Hepatocyte (in vitro differentiated cells): ENCODE data around the gene CMIP. TPM values are rescaled to one million over a fixed set of nuclear protein-coding genes. Genes with fewer than 3 reads are reported as not detected.

Source experiments
- DNase-seq: peaks from one replicate; pipeline ENCODE4 v3.0.0-alpha.2; 2016; ENCODE audit warnings: low spot score
- H2AFZ ChIP-seq: fragments of 200-600 bp; sonication (generic); 2 replicates; pipeline ENCODE4 v1.6.0; 2016; ENCODE audit warnings: antibody characterized with exemption, mild to moderate bottlenecking
- H3K27ac ChIP-seq: fragments of 200-600 bp; sonication (generic); 2 replicates; pipeline ENCODE4 v1.5.1; 2016; ENCODE audit warnings: mild to moderate bottlenecking
- H3K27me3 ChIP-seq: fragments of 200-600 bp; sonication (generic); 2 replicates; pipeline ENCODE4 v1.6.1; 2016
- H3K36me3 ChIP-seq: fragments of 200-600 bp; sonication (generic); replicated peaks from 2 replicates; pipeline ENCODE4 v1.5.1; 2016; ENCODE audit warnings: low read depth; ENCODE audit not compliant: insufficient read depth
- H3K4me1 ChIP-seq: fragments of 200-600 bp; sonication (generic); 2 replicates; pipeline ENCODE4 v1.5.1; 2016; ENCODE audit warnings: mild to moderate bottlenecking, moderate library complexity; ENCODE audit not compliant: insufficient read depth
- H3K4me2 ChIP-seq: fragments of 200-600 bp; sonication (generic); 2 replicates; pipeline ENCODE4 v1.6.0; 2016
- H3K4me3 ChIP-seq: fragments of 200-600 bp; sonication (generic); 2 replicates; pipeline ENCODE4 v1.5.1; 2016; ENCODE audit warnings: mild to moderate bottlenecking
- H3K79me2 ChIP-seq: fragments of 200-600 bp; sonication (generic); 2 replicates; pipeline ENCODE4 v1.6.0; 2017; ENCODE audit warnings: mild to moderate bottlenecking
- H3K9me2 ChIP-seq: fragments of 200-600 bp; sonication (generic); replicated peaks from 2 replicates; pipeline ENCODE4 v1.6.0; 2017; ENCODE audit warnings: mild to moderate bottlenecking; ENCODE audit not compliant: insufficient read depth
- H3K9me3 ChIP-seq: fragments of 200-600 bp; sonication (generic); 2 replicates; pipeline ENCODE4 v1.5.1; 2016; ENCODE audit warnings: low read depth, mild to moderate bottlenecking
- H4K20me1 ChIP-seq: fragments of 200-600 bp; sonication (generic); 2 replicates; pipeline ENCODE4 v1.6.0; 2016; ENCODE audit warnings: mild to moderate bottlenecking; ENCODE audit not compliant: insufficient read depth, poor library complexity, severe bottlenecking
- CTCF ChIP-seq: fragments of 200-600 bp; sonication (generic); IDR thresholded peaks from 2 replicates; pipeline ENCODE4 v1.5.1; 2016; ENCODE audit warnings: antibody characterized with exemption, mild to moderate bottlenecking; ENCODE audit not compliant: poor library complexity
- EZH2 ChIP-seq: fragments of 200-600 bp; sonication (generic); IDR thresholded peaks from 2 replicates; pipeline ENCODE4 v1.6.1; 2016; ENCODE audit warnings: antibody characterized with exemption, mild to moderate bottlenecking, borderline replicate concordance
- EZH2phosphoT487 ChIP-seq: fragments of 200-600 bp; sonication (generic); IDR thresholded peaks from one replicate; pipeline ENCODE4 v1.6.1; 2018; ENCODE audit warnings: antibody characterized with exemption, mild to moderate bottlenecking, low read depth, moderate library complexity; ENCODE audit not compliant: unreplicated experiment, severe bottlenecking
- WGBS: methylation state at CpG from one replicate; pipeline ENCODE4 v1.1.6; 2016; ENCODE audit warnings: low lambda C conversion rate; ENCODE audit errors: missing lambda C conversion rate; 5-methylcytosine and 5-hydroxymethylcytosine counted together
- polyA plus RNA-seq: library from polyadenylated mRNA; unstranded; fragments of >200 nt; fragmentation: Nextera tagmentation; extraction: Ambion mirVana; gene quantifications from 2 replicates; pipeline ENCODE4 v1.2.1, GENCODE V29; 2016
- total RNA-seq: library from RNA; depleted of rRNA; stranded (reverse); fragments of >200 nt; gene quantifications from 2 replicates; pipeline ENCODE4 v1.2.3, GENCODE V29; 2014

Gene CMIP
- total and polyA plus RNA-seq, 2 experiments from 2014 or later = 5.8 to 17.8 TPM

GRCh38 chr16:81665588-81665987 lies 221.0 kb downstream of the CMIP start:
- H3K9me2 ChIP-seq = no peaks in the 10 kb centered on the region
- H3K79me2 ChIP-seq = no peaks in the 10 kb centered on the region
- no peak overlapping the region for H2AFZ ChIP-seq
- no peak overlapping the region for H3K27ac ChIP-seq
- TF ChIP-seq EZH2phosphoT487 (no peak), CTCF (no peak), EZH2 (no peak)
- no peaks in the 10 kb centered on the region for H3K27me3 ChIP-seq
- H3K4me2 ChIP-seq = no peak overlapping the region
- H3K4me1 ChIP-seq = peaks cover 10% of the 10 kb centered on the region
- no peak overlapping the region for H3K4me3 ChIP-seq
- H4K20me1 ChIP-seq = no peaks in the 10 kb centered on the region
- WGBS = 87% methylated on average over 4 of the region's 4 CpGs
- H3K9me3 ChIP-seq = no peaks in the 10 kb centered on the region
- no peaks in the 10 kb centered on the region for H3K36me3 ChIP-seq
- DNase-seq = no peak

GRCh38 chr16:81666113-81666512 lies 221.5 kb downstream of the CMIP start:
- Histone ChIP-seq H3K27me3 (no peaks in the 10 kb centered on the region), H2AFZ (no peak overlapping the region), H3K4me3 (no peak overlapping the region), H3K36me3 (no peaks in the 10 kb centered on the region), H3K9me3 (no peaks in the 10 kb centered on the region), H3K79me2 (no peaks in the 10 kb centered on the region), H4K20me1 (no peaks in the 10 kb centered on the region), H3K4me2 (no peak overlapping the region), H3K27ac (no peak overlapping the region), H3K4me1 (peaks cover 10% of the 10 kb centered on the region), H3K9me2 (no peaks in the 10 kb centered on the region)
- WGBS = 90% methylated on average over 7 of the region's 7 CpGs
- no peak for TF ChIP-seq EZH2phosphoT487
- TF ChIP-seq CTCF = no peak
- no peak for TF ChIP-seq EZH2
- no peak for DNase-seq

- H3K9me2 ChIP-seq = no peaks in the 10 kb centered on the region
- H3K4me1 ChIP-seq = peaks cover 10% of the 10 kb centered on the region
- H2AFZ ChIP-seq = no peak overlapping the region
- H3K27me3 ChIP-seq = no peaks in the 10 kb centered on the region
- no peak overlapping the region for H3K4me3 ChIP-seq
- no peaks in the 10 kb centered on the region for H3K79me2 ChIP-seq
- no peaks in the 10 kb centered on the region for H4K20me1 ChIP-seq
- no peak for TF ChIP-seq CTCF
- no peak for TF ChIP-seq EZH2
- TF ChIP-seq EZH2phosphoT487 = no peak
- H3K27ac ChIP-seq = peak overlapping the region; percentile 56
- WGBS = 85% methylated on average over 21 of the region's 23 CpGs
- no peaks in the 10 kb centered on the region for H3K9me3 ChIP-seq
- no peak for DNase-seq
- H3K4me2 ChIP-seq = no peak overlapping the region
- H3K36me3 ChIP-seq = no peaks in the 10 kb centered on the region
Measured at GRCh38 chr16:81668243-81669097, 223.9 kb downstream of the CMIP start.
